ACHN (cell line): ENCODE data around the gene RGPD5.
"Not testable (repeated sequence)": the region's sequence is repeated elsewhere in the genome, so short reads cannot be mapped to it uniquely, and the experiment has no call there.

Experiments
- DNase-seq: peaks from one replicate; pipeline ENCODE4 v3.0.0-alpha.2; 2015
- in situ Hi-C: cut with HindIII; loops from 2 replicates; pipeline ENCODE4 v1.10.0; 2017; ENCODE audit warnings: low sequenced_read_pairs, low pct_ligation_motif_present, low pct_unique_long_range_greater_than_20kb

The RGPD5 gene

DNA sequence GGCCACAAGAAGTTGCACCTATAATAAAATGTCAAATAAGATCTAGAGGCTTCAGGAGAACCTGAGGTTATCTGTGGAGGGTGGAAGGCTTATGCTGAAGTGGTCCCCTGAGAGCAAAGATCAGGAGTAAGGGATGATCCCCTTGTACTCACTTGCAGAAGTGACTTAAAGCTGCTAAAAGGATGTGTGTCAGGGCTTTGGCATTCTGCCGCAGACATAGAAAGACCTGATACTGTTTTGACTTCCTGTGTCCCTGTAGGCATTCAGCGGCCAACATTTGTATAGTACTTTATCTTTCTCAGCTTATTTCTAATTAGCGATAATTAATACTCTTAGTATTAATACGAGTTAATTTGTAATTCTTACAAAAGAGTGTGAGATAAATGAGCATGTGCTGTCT is 94.3 kb downstream of the RGPD5 start:
- in situ Hi-C loops: not testable (repeated sequence)

DNA sequence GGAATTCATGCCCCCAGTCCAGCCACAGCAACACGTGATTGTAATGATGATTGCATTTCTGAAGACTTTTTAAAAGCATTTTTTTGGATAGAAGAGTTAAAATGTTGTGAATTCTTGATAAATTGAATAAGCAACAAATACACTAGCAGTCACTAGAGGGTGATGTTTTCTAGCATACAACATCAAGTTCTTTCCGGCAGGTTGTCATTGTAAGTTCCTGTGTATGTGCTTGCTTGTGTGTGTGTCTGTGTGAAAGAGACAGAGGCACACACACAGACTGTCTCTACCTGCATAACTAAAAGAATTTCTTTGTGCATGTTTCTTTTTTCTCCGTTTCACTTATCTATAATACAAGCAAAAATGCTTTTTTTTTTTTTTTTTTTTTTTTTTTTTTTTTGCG is 95.8 kb downstream of the RGPD5 start:
- in situ Hi-C loops, DNase-seq: not testable (repeated sequence)

More for the DNA sequence above, 94.3 kb downstream of the RGPD5 start:
- DNase-seq: not testable (repeated sequence)

DNA sequence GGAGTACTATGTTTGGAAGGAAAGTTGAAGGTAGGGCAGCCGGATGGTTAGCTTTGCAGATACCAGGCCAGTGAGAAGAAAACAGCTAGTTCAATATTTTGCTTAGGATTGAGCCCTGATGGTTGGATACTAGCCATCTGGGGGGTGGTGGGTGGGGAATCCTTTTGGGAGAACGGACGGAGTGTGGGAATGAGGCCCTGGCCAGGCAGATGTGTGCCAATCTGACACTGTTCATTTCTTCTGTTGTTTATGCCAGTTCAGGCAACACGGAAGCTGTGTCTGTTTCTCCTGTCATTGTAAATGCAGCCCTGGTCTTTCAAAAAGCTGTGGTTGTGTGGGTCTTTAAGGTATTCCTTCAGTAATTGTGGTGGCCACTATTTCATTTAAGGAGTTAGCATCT is 96.9 kb downstream of the RGPD5 start:
- in situ Hi-C loops, DNase-seq: not testable (repeated sequence)

DNA sequence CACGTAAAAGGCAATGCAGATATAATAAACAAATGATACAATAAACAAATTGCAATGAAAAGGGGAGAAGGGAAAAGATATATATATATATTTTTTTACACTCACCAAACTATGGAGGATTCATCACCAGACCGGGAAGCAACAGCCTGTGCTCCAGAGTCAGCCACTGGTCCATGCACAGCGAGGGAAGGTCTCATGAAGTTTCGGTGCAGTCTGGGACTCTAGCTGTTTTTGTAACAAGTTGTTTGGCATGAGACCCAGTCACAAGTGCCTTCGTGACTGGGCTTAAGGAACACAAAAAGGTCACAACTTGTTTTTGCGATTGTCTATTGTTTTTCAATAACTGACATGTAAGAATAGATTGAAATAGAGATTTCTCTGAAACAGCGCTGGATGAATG is 99.6 kb downstream of the RGPD5 start:
- DNase-seq, in situ Hi-C loops: not testable (repeated sequence)

DNA sequence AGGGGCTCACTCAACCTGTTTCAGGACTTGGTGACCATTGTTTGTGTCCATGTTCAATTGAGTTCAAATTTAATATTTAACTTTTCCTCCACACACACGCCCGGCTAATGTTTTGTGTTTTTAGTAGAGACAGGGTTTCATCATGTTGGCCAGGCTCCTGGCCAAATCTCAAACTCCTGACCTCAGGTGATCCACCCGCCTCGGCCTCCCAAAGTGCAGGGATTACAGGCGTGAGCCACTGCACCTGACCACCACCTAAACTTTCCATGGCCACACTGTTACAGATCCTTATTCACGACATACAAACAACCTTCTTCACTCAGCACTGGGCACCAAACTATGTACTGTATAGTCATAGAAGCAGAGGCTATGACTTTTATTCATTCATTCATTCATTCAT is 100.0 kb downstream of the RGPD5 start:
- in situ Hi-C loops: not testable (repeated sequence)

DNA sequence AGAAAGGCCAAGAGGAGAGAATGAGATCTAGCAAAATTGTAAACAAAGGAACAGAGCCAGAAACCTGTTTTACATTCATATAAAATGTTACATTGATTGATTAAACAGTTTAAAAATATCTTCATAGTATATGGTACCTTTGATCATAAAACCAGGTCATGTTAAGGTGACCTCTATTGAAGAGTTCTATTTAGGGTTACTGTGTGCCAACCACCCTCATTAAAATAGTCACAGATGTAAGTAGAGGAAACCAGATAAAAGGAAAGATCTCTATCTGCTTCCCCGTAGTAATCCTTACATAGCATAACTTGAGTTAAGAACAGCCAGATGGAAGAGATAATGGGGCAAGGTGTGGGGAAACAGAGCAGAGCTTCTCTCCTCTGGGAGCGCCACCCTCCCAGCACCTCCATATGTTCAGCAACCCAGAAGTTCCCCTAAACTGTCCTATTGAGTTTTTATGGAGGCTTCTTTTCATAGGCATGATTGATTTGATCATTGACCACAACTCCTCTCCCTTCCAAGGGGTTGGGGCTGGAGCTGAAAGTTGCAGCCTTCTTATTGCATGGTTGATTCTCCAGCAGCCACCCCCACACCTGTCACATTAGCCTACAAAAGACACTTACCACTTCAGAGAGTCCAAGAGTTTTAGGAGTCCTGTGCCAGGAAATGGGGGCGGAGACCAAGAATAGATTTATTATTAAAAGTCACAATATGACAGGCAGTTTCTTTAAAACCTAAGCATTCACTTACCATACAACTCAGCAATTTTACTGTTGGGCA is 101.2 kb downstream of the RGPD5 start:
- DNase-seq, in situ Hi-C loops: not testable (repeated sequence)

More for the DNA sequence above, 100.0 kb downstream of the RGPD5 start:
- not testable (repeated sequence) for DNase-seq

DNA sequence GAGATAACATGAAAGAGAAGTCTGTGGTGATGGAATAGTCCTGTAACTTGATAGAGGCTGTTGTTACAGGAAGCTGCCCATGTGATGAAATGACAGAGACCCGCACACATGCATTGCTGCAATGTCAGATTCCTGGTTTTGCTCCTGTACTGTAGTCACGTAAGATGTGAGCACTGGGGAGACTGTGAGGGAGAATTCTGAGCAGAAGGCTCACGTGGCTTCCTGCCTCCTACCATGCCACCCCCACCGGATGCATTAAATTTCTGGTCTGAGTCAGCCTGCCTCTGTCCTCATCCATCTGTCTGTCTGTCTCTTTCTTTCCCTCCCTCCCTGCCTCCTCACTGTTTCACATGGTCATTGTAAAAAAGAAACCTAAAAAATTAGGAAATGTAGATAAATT is 102.1 kb downstream of the RGPD5 start:
- DNase-seq, in situ Hi-C loops: not testable (repeated sequence)

DNA sequence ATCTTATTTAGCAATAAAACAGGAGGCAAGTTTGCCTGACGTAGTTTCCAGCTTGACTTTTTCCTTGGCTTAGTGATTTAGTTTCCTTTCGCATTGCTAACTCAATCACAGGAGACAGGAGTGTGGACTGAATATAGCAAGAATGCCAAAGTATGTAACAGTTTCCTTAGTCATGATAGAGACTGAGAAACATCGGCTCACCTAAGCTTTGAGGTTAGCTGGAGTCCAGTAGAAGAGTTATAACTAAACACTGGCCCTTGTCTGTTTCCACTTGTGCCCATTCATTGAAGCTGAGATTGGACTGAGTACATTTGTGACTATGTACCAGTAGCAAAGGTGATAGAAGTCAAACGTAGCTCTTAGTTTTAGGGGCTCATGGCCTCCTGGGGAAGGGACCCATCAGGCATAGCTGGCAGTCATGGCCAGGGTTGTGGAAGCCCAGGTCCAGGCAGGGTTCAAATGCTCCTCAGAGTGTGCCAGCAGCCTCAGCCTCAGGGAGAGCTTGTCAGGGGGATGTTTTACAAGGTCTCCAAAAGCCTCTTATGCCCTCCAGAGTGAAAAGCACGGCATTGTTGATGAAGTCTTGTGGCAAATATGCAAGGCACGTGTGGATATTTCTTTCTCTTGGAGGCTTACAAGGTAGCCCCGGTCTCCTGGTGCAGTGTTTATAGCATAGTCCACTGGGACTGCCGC is 103.8 kb downstream of the RGPD5 start:
- DNase-seq, in situ Hi-C loops: not testable (repeated sequence)

DNA sequence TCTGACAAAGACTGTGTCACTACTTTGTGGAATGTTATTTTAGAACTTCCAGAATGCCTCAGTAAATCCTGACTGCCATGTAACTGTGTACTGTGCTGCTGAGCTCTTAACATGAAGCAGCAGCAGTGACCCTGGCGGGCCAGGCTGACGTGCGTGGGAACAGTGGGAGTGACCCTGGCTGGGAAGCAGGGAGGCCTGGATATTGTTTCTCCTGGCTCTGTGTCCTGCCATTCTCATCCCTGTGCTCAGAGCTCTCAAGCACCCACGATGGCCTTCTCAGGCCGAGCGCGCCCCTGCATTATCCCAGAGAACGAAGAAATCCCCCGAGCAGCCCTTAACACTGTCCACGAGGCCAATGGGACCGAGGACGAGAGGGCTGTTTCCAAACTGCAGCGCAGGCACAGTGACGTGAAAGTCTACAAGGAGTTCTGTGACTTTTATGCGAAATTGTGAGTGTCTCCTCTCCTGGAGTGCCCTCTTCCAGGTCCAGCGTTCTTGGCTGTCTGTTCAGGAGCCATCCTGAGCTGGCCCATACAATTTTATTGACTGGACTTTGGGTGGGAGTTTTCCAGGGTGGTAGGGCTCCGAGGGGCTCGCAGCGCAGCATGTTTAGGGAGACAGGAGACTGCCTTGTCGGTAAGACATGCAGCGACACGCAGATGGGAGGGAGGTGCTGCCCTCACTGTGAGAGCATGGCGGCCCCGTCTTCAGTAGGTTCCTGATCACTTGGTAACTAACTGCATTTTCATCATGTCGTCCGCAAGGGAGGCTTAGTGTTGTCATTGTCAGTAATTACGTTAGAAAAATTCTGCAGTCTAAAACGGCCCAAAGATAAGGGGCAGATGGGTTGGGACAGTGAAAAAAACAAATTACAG is 104.6 kb downstream of the RGPD5 start, which contains the start of gene LIMS3:
TSS of gene LIMS3 (plus strand) at position 227 of the 875 bp plus-strand sequence. CDS start at position 268, 41 bp downstream.
- DNase-seq, in situ Hi-C loops: not testable (repeated sequence)

DNA sequence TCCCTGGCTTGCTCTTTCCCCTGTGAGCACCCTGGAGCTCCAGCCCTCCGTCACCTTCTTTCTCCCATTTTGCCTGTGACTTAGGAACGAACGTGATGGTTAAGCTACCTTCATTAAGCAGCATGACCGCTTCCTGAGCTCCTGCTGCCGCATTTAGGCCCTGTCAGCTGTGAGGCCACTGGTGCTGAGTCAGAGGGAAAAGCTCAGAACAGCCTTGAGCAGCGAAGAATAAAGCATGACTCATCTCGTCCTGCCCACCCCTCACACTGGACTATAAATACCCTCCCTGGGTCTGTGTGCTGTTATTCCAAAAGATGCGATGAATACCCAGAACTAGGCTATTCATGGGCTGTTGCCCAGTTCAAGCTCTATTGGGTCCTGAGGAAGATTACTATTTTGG is 111.7 kb downstream of the RGPD5 start:
- in situ Hi-C loops, DNase-seq: not testable (repeated sequence)
